NCI-H146 treated with DMSO at 0.1 percent for 48 hours (cell line): ENCODE measurements around the gene MUC2.
A peak's percentile ranks its signal among the peaks of the same experiment; 100 is the strongest.

ENCODE experiments used
- DNase-seq: peaks from one replicate; lab custom pipeline; 2025; ENCODE audit not compliant: unreplicated experiment; lab: John Stamatoyannopoulos, UW

Gene MUC2

GRCh38 chr11:1070594-1071462 is 3.8 kb upstream of the MUC2 start:
- DNase-seq = no peak

- no peak for DNase-seq
These were observed 3.0 kb upstream of the MUC2 start for GRCh38 chr11:1071571-1072115.

GRCh38 chr11:1072116-1072820 is 2.4 kb upstream of the MUC2 start:
- DNase-seq = peak; percentile 40

DNA sequence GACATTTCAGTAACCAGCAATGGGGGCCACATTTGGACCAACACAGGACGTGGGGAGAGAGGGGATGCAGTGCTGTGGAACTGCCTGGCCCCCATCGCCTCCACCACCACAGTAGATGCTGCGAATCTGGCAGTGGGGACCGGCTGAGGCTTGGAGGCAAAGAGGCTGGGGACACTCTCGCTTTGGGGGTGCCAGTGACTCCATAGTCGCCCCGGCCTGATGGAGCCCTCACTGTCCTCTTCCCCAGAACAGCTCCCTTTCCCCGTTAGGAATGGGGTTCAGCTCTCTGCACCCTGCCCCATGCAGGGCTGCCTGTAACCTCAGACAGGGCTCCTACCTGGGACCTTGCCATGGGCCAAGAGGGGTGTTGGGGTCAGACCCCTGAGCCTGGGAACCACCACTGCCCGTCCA is 1.8 kb upstream of the MUC2 start:
- no peak for DNase-seq

DNA sequence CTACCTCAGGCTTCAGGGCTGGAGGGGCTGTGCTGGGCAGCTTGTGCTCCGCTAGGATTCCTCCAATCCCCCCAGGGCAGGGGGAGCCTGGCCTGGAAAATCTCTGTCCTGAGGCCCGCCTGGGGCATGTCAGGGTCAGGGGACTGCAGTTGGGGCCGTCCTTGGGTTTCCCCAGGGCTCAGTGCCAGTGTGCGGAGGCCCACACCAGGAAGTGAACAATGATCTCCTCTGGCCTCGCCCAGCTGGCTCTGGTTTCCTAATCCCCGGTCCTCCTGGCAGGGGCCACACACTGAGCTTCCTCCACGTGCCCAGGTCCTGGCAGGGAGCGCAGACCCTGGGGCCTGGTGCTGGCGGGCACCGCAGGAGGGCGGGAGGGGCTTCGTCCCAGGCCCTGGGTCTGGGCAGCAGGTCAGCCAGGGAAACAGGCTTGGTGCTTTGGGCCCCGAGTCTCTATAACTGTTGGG is 1.4 kb upstream of the MUC2 start:
- no peak for DNase-seq

- no peak for DNase-seq
These were observed 827 bp upstream of the MUC2 start for GRCh38 chr11:1073851-1074243.

DNA sequence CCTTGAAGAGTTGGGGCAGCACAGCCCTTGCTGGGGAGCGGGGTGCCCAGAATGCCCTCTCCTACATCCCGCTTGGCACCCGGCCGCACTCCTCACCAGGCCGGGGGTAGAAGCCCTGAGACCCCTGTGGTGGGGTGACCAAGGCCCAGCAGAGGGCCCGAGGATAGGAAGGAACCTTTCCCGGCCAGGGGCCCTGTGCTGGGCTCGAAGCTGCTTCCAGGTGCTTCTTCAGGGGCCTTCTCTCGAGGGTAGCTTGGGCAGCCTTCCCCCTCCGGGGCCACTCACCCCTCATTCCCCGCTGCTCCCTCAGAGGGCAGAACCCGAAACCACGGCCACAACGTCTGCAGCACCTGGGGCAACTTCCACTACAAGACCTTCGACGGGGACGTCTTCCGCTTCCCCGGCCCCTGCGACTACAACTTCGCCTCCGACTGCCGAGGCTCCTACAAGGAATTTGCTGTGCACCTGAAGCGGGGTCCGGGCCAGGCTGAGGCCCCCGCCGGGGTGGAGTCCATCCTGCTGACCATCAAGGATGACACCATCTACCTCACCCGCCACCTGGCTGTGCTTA is 752 bp downstream of the MUC2 start:
- DNase-seq = no peak

GRCh38 chr11:1076061-1076665 is 1.5 kb downstream of the MUC2 start:
- DNase-seq = no peak

GRCh38 chr11:1077033-1077416 is 2.4 kb downstream of the MUC2 start:
- DNase-seq = no peak

DNA sequence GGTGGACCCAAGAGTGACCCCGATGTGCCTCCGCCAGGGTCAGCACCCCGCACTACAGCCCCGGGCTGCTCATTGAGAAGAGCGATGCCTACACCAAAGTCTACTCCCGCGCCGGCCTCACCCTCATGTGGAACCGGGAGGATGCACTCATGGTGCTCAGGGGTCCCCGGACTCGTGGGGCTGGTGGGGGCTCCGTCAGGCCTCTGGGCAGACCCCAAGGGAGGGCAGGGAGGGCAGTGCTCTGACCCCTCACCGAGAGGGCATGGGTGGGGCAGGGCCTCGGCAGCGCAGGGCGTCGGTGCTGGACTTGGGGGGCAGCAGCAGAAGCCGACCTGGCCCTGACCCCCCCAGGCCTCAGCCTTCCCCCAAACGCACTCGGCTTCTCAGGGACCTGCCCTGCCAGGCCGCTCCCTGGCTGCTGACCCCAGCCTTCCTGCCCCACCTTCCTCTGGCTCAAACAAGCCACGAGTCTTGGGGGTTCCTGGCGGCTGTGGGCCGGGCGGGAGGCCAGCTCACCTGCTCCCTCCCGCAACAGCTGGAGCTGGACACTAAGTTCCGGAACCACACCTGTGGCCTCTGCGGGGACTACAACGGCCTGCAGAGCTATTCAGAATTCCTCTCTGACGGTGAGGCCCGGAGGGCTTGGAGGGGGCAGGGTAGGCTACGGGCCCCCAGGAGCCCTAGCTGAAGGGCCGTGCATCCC is 2.9 kb downstream of the MUC2 start:
- DNase-seq = no peak

GRCh38 chr11:1078191-1078601 is 3.5 kb downstream of the MUC2 start:
- DNase-seq = no peak

DNA sequence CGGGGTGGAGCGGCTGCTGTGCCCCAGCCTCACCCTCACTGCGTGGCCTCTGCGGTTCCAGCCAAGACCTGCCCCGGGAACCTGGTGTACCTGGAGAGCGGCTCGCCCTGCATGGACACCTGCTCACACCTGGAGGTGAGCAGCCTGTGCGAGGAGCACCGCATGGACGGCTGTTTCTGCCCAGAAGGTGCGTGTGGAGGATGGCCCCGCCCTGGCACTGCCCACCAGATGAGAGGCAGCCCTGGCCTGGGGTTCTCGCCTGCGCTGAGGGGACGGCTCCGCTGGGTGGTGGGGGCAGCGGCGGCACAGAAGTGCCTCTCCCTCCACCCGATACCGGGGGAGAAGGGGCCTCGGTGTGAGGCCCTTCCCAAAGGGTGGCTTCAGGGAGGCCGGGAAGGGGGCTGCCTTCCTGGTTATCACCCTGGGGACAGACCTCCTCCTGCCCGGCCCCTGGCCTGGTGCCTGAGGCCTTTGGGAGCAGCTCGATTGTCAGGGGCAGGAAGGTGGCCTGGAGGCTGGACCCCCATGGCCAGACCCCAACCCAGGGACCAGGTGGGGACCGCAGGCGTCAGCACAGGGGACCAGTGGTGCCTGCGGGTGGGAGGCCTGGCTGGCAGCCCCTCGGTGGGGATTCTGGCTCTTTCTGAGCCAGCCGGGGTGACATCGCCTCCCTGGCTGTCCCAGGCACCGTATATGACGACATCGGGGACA is 7.1 kb downstream of the MUC2 start:
- DNase-seq = no peak

DNA sequence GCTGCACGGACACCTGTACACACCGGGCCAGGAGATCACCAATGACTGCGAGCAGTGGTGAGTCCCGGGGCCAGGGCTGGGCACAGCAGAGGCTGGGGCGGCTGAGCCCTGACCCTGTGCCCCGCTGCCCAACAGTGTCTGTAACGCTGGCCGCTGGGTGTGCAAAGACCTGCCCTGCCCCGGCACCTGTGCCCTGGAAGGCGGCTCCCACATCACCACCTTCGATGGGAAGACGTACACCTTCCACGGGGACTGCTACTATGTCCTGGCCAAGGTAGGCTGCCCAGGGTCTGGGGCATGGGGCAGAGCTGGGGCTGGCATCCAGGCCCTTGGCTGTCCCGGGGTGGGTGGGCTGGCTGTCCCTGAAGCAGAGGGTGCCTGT is 7.7 kb downstream of the MUC2 start:
- no peak for DNase-seq

- no peak for DNase-seq
These were observed 8.3 kb downstream of the MUC2 start for GRCh38 chr11:1082728-1083620.

DNA sequence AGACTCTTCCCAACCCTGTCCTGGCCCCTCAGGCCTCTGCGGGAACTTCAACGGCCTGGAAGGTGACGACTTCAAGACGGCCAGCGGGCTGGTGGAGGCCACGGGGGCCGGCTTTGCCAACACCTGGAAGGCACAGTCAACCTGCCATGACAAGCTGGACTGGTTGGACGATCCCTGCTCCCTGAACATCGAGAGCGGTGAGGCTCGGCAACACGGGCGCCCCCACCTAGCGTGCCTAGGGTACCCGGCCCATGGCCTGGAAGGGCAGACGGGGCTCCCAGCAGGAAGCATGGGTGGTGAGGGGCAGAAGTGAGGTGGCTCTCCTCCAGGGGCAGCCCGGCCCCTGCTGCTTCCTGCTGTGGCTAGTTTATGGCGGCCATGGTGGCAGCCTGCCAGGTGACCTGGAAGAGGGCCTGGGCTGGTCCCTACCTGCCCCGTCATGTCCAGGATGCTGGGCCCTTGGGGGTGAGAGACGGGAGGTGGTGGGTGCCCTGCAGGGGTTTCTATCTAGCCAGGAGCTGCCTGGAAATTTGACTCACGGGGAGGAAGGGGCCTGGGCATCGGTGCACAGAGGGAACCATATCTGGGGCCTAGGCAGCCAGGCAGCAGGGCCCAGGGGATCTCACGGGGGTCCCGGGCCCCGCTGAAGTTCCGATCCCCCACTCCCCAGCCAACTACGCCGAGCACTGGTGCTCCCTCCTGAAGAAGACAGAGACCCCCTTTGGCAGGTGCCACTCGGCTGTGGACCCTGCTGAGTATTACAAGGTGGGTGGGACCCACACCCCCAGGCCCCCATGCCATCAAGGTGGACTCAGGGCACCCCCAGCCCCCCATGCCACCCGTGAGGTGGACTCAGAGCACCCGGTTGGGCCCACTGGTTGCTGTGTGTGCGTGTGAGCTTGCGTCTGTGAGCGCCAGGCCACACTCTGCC is 9.2 kb downstream of the MUC2 start:
- no peak for DNase-seq

DNA sequence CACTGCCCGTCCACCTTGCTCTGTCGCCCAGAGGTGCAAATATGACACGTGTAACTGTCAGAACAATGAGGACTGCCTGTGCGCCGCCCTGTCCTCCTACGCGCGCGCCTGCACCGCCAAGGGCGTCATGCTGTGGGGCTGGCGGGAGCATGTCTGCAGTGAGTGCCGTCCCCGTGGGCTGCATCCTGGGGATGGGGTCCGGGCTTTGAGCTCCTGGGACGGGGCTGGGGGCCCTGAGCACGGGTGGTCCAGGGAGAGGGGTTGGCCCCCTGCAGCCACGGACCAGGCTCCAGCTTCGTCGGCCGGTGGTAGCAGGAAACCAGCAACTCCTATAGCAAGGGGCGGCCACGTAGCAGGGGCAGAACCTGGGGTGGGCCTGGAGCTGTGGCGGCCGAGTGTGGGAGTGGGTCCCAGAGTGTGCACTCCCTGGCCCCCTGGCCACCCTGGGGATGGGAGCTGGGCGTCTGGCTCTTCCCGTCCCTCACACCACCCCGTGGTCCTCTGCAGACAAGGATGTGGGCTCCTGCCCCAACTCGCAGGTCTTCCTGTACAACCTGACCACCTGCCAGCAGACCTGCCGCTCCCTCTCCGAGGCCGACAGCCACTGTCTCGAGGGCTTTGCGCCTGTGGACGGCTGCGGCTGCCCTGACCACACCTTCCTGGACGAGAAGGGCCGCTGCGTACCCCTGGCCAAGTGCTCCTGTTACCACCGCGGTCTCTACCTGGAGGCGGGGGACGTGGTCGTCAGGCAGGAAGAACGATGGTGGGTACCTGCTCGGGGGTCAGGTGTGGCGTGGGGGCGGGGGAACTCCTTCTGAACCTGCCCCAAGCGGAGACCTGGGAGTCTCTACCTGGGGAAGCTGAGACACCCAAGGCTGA is 10.1 kb downstream of the MUC2 start:
- DNase-seq = no peak
